ENCODE results near the gene MRC1. TPM values are rescaled to one million over a fixed set of nuclear protein-coding genes. Genes with fewer than 3 reads are reported as not detected.

MRC1 gene
- total RNA-seq, 2 donors from 2014 or later, result 52.1 to 82.5 TPM

DNA sequence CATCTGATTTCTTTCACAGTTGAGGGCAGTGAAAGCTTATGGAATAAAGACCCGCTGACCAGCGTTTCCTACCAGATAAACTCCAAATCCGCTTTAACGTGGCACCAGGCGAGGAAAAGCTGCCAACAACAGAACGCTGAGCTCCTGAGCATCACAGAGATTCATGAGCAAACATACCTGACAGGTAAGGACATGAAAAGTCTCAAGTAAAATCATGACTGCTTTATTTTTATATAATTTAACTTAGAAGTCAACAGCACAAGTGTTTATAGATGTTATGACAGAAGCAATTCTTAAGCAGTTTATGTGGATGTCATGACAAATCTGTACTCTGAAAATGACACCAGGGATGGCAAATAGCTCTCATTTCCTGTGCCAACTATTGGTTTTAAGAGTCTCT is 24.5 kb downstream of the MRC1 start:
- ATAC-seq, result no peak
- intact Hi-C loops (cut with DNase I), result no loop called here
- no peak for DNase-seq

DNA sequence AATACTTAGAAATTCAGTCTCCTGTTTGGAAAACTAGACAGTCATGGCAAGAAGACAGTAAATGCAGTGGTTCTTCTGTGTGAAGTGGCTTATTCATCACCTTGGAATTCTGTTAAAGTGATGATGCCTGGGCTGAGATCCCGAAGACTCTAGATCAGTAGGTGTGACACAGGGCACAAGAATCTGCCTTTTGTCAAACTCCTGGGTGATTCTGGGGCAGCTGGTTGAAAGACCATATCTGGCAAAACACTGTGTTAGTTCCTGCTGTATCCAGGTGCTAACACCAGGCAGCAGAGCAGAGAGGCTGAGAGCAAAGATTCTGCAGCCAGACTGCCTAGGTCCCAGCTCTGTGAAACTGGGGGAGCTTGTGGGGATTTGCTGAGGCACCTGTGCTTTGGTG is 26.5 kb downstream of the MRC1 start:
- DNase-seq (no peak), ATAC-seq (peak in 1 of 2 donors; percentile 36)
- intact Hi-C loops (cut with DNase I), result no loop called here

DNA sequence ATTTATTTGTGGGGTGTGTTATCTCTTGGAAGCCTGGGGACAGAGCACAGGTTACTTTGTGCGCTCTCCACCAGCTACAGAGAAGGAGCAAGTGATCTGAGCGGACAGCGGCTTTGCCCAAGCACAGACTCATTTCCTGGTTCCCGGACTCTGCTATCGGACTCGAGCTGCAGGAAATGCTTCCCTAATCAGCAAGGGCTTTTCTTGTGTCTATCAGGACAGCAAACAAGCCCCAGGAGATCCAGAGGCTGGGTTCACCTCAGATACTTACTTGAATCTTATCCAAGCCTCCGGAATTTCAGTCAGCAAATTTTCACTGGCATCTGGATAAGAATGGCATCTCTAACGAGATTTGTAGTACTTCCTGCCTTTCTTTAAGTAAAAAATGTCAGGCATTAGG is 27.8 kb downstream of the MRC1 start:
- intact Hi-C loops (cut with DNase I), result no loop called here
- ATAC-seq (peak; percentile 63 to 85), DNase-seq (peak; percentile 63)

DNA sequence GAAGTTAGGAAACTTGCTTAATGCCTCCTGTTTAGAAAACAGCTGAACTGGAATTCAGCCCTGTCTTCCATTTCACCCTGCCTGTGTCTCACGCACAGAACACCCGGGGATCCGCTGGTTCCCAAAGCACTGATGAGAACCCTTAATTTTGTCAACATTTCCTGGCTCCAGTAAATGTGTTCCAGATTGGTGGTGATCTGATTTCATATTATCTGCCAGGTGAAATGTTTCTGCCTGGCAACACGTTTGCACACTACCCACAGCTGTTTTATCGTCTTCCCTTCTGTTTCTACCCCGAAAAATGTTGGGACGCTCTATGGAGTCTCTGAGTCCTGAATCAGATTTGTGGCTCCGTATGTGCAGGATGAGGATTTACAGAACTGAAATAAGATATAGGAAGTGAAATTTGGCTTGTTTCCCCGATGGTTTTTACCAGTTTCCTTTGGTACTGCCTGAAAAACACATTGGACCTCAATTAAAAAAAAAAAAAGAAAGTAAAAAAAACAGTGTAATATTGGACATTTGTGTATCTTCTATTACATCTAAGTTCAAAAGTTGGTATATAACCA is 29.0 kb downstream of the MRC1 start:
- intact Hi-C loops (cut with DNase I), result no loop called here
- ATAC-seq, result peak in 1 of 2 donors; percentile 37

DNA sequence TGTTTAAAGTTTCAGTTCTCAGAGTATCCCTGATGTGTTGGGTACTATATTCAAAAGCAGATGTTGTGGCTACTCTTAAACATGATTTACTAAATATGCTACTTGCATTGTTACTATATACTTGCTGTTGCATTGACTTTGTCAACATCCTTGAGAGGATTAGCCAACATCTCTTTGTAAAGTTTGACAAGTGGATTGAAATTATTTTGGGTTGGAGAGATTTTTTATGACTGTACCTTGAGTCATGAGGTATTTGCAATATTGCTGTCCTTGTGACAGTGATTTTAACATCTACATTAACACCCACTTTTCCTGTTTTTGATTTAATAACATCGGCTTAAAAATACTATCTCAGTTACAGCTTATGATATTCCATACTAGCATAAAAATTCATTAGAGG is 31.9 kb downstream of the MRC1 start:
- ATAC-seq (no peak), DNase-seq (no peak)
- intact Hi-C loops (cut with DNase I), result loop anchor here in 1 of 2 donors (10.0 kb wide), 1 partner anchor 304 kb away; the partner anchor contains the start of gene CACNB2

More for the DNA sequence above, 29.0 kb downstream of the MRC1 start:
- no peak for DNase-seq

DNA sequence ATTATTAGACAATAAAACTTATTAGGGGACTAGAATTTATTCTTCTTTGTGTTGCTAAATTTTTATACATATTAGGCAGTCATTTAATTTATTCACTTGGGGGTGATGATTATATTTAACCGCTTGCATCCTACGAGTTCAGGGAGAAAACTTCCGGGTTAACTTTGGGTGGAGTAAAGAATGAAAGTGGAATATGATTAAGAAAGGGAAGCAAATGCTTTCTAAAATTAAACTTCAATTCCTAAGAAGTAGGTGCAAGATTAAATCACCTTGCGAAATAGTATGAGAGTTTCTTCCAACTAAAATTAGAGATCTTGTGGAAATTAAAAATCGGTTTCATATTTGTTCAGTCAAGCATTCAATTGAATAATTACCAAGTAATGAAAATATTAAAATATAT is 33.5 kb downstream of the MRC1 start:
- ATAC-seq, result no peak

DNA sequence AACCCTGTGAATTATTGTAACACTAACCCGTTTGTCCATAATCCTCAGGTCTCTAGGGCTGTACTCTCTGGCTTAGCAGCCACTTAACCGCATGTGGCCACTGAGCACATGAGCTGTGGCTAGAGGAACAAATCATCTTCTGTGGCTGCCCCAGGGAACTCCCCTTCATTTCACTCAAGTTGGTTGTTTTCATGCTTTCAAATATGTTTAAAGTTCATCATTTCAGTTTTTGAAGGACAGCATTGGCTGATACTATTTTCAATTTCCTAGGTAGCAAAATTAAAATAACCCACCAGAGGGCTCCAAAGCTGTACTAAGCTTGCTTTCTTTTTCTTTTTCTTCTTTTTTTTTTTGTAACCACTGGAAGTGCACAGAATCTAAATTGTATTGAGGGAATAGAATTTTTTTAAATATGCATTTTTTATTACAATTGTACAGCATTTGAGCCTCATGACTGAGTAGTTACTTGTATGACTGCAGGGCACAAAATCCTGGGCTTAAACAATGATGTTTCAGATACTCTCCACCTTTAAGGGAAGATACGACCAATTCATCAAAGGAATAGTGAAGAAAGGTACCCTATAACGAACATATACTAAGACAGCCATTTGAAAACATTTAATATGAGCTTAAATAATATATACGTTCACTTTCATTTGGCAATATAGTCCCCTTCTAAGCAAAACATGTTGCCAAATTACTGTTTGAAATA is 38.6 kb downstream of the MRC1 start:
- ATAC-seq, result no peak
- intact Hi-C loops (cut with DNase I), result loop anchor here in 1 of 2 donors (2.0 to 10.0 kb wide), 3 partner anchors 297 to 385 kb away; partner anchors contain the start of gene CACNB2
- DNase-seq, result no peak

More for the DNA sequence above, 33.5 kb downstream of the MRC1 start:
- intact Hi-C loops (cut with DNase I), result loop anchor here in 1 of 2 donors (10.0 kb wide), 1 partner anchor 302 kb away; the partner anchor contains the start of gene CACNB2
- no peak for DNase-seq

DNA sequence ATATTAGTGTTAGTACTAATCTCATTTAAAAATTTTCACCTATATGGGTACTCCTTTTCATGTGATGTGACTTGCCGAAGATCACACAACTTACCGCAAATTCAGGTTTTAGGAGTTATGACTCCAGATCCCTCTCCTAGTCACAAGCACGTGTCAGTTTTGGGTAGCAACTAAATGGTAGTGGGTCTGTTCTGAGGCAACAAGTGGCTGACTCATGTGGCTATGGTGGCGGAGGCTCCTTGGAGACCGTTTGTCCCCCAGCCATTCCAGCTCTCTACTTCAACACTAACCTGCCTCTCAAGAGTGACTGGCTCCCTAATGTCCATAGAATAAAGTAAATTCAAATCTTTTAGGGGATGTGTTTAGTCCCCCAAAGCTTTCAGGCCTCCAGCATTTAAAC is 39.5 kb downstream of the MRC1 start:
- ATAC-seq (no peak), DNase-seq (no peak)
- intact Hi-C loops (cut with DNase I), result loop anchor here in 1 of 2 donors (2.0 to 10.0 kb wide), 3 partner anchors 296 to 384 kb away; partner anchors contain the start of gene CACNB2

DNA sequence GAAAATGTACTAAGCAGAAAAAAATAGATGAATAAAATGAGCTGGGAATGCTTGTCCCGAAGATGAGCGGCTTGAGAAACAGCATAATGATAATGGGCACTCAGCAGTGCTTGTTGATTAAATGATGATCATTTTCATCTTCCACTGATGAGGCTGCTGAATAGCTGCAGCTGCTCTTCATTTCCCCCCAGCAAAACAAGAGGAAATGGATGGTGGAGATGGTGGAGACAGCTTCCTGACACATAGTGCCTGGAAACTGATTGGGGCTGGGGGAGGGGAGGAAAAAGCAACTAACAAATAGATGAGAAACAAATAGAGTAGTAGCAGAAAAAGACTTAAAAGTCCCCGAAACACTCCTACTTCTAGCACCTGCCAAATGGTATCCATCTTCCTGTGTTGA is 41.4 kb downstream of the MRC1 start:
- intact Hi-C loops (cut with DNase I), result loop anchor here in 1 of 2 donors (5.0 kb wide), 1 partner anchor 367 kb away; no protein-coding TSS in a partner anchor
- ATAC-seq (no peak), DNase-seq (no peak)

DNA sequence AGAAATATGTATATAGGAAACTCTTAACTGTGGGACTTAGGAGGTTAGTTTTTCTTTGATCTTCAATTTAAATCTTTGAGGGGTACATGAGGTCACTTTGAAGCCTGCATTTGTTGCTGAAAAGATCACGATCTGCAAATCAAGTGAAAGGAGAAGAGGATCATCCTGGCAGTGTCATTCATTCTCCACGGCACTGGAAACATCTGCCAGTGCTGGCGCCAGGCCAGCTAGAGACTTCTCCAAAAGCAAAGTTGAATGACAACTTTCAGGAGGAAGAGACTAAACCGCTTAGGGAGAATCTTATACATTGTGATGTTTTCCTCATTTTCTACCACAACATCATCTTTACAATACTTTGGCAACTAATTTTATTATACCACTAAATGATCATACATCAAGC is 42.5 kb downstream of the MRC1 start:
- intact Hi-C loops (cut with DNase I), result loop anchor here in 1 of 2 donors (5.0 kb wide), 1 partner anchor 366 kb away; no protein-coding TSS in a partner anchor
- DNase-seq, result peak; percentile 62
- peak; percentile 34 to 53 for ATAC-seq

DNA sequence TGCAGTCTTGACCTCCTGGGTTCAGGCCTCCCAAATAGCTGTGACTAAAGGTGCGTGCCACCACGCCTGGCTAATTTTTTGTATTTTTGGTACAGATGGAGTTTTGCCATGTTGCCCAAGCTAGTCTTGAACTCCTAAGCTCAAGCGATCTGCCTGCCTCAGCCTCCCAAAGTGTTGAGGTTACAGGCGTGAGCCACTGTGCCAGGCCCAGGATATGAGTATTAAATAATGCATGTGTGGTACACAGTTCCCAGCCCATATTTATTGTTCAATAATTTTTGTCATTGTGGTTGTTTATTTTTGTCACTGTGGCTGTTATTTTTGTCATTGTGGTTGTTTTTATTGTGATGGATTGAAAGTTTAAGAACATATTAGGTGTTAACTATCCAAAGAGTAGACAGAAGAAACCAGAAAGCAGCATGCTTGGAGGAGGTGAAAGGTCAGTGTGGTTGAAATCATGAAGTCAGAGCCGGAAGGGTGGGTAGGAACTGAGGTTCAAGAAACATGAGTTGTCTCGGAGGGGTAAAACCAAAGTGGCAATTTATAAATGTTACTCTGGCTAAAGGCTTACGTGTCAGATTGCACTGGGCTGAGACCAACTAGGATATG is 45.0 kb downstream of the MRC1 start:
- DNase-seq (no peak), ATAC-seq (no peak)
- intact Hi-C loops (cut with DNase I), result loop anchor here in 1 of 2 donors (5.0 kb wide), 1 partner anchor 363 kb away; no protein-coding TSS in a partner anchor

DNA sequence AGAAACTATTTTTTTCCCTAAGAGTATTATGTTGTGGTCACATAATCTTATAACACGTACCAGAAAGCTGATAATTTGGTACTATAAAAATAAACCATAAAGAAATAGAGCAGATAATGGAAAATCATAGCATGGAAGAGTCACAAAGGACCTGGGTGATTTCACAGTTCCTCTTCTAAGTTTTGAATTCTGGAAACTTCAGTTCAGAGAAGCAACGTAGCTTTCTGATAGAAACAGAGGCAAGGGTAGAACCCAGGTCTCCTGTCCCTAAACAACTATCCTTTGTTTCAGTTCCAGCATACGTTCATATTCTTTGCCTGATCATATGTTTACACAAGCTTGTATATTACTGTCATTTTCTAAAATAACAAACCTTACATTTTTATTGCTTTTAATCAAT is 47.9 kb downstream of the MRC1 start:
- no peak for ATAC-seq
- no peak for DNase-seq
- intact Hi-C loops (cut with DNase I), result no loop called here

DNA sequence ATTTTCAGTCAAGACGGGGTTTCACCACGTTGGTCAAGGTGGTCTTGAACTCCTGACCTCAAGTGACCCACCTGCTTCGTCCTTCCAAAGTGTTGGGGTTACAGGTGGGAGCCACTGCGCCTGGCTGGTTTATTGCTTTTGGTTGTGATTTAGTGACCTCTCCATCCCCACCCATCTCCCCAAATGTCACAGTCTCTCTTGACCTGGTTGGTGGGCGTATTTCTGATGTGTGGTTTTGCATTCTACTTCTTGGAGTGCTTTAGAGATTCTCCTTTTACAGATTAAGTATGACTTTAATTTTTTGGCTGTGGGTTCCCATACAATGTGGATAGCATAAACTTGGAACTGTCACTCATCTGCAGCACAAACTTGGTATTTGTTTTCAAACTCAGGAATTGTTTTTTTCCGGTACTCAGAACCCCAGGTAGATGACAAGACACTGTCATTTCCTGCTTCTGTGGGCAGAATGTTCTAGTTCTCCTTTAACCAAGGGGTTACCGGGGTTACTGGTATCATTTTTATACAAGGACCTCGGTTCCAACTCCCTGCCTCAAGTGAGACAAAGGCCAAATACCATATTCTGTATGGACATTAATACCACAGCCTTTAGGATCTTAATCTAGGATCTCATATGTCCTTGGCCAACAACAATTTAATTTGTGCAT is 50.5 kb downstream of the MRC1 start:
- ATAC-seq (no peak), DNase-seq (no peak)
- intact Hi-C loops (cut with DNase I), result no loop called here

DNA sequence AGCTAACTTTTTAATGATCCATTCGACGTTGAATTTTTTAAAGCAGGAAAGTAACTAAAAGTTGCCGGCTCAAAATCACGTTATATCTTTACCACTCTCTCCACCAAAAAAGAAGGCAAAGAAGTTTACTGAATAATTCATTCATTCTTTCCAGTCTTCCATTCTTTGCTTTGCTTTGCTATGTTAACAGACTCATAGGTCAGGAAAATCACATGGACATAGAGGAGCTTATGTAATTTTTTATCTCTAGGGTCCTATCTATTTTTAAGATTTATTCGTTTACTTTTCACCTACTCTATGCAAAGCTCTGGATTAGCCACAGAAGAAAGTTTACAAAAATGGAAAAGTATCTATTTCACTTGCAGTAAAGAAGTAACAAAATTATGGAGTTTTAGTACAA is 52.6 kb downstream of the MRC1 start:
- intact Hi-C loops (cut with DNase I), result no loop called here
- no peak for ATAC-seq
- DNase-seq, result no peak

DNA sequence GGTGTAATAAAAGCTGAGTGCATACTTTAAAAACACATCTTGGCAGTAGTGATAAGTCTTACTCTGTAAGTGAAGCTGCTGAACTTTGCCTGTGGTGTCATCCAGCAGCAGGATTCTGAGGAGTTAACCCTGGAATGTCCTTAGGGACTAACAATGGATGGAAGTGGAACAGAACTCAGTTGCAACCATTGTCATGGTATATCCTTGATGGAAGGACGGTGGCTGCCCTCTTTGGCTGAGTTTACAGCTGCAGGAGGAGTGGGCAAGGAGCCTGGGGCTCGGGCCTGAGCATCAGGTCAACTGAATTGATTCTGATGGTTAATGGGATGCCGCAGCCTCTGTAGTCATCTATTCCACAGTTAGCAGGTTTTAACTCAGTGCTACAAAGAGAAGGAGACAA is 56.2 kb downstream of the MRC1 start:
- intact Hi-C loops (cut with DNase I), result no loop called here
- ATAC-seq (no peak), DNase-seq (no peak)

DNA sequence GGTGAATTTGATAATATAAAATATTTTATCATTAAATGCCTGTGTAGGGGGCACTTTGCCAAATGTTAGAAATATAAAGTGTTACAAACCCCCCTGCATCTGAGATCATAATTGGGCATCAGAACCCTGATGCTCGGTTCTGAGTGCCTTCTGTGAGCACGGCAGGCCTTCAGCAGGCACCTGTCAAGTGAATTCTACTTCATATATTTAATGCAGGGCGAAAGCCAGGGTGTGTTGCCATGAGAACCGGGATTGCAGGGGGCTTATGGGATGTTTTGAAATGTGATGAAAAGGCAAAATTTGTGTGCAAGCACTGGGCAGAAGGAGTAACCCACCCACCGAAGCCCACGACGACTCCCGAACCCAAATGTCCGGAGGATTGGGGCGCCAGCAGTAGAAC is 57.2 kb downstream of the MRC1 start:
- no peak for DNase-seq
- intact Hi-C loops (cut with DNase I), result no loop called here
- ATAC-seq, result no peak

DNA sequence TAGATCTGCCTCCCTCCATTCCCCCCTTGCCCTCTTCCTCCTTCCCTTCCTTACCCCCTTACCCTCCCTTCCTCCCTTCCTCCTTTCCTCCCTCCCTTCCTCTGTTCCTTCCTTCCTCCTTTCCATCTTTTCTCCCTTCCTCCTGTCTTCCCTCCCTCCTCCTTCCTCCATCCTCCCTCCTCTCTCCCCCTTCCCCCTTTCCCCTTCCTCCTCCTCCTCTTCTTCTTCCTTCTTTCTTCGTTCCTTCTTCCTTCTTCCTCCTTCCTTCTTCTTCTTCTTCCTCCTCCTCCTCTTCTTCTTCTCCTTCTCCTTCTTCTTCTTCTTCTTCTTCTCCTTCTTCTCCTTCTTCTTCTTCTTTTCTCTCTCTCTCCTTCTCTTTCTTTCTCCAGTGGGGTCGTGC is 57.9 kb downstream of the MRC1 start:
- ATAC-seq (no peak), DNase-seq (no peak)
- intact Hi-C loops (cut with DNase I), result no loop called here

DNA sequence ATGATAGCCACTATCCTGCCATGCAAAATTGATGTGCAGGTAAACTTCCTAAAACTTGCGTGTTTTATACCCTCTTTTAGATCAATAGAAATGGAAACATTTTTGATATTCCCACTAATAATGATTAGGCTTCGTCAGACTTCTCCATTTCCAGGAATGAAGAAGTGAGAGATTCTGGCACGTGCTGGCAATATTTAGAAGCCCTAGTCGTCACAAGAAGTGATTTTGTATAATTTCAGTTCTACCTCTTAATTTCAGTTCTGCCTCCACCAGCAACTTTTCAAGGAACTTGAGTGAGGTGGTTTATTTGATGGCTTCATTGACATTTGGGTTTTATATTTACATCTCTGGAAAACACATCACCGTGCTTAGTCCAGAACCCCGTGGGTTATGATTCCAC is 61.9 kb downstream of the MRC1 start:
- no peak for ATAC-seq
- intact Hi-C loops (cut with DNase I), result no loop called here

DNA sequence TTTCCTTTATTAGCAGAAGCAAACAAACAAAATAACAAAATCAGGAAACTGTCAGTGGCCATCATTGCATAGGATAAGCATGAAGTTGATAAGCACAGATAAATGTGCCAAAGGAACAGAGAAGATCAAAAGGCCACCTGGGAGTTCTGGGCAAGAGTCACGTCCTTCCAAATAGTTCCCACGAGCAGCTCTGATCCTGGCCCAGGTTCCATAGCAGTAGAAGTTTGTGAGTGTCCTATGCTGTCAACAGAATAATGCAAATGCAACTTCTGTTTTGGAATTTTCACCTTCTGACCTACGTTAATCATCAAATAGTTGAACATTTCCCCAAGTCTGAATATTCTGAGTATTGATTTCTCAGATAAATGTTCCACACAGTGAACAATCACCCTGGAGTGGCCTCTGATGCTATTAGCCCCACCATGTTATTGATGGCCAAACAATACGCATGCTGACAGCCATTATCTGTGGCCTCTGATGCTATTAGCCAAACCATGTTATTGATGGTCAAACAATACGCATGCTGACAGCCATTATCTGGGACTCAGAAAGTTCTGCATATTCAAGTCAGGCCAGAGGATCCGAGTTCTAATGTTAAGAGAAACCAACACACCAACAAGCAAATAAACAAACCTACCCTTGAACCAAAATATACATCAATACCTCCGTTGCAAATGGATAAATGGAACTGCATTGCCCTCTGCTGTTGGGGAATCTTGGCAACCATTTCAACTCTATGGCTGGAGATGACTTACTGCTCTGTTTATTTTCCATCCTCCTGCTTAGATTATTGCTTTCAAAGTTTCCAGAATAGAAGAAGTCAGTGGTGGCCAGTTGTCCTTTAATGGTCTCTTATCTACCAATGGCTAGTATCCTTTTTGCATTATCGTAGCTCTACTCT is 63.3 kb downstream of the MRC1 start:
- intact Hi-C loops (cut with DNase I), result no loop called here
- no peak for DNase-seq
- ATAC-seq, result no peak

More for the DNA sequence above, 61.9 kb downstream of the MRC1 start:
- no peak for DNase-seq
